Left lung (tissue), 10 donors: ENCODE data around the gene TSPEAR. TPM values are rescaled to one million over a fixed set of nuclear protein-coding genes. Genes with fewer than 3 reads are reported as not detected.
A peak's percentile ranks its signal among the peaks of the same experiment; 100 is the strongest.

ENCODE experiments used
- ATAC-seq: fragments of 200-7000 bp; cut with Tn5 transposase; one replicate; pipeline ENCODE4 v1.9.1; 2020; ENCODE audit warnings: moderate library complexity
- DNase-seq, 4 donors: peaks; one replicate each; pipeline ENCODE4 v3.0.0-alpha.2; 2013 to 2020
- H3K27ac ChIP-seq, 2 donors: fragments of 200-600 bp; sonication (generic) in 1 of 2; one replicate each; pipeline versions ENCODE4 v1.5.0 to v1.8.0; 2020 to 2021
- H3K27me3 ChIP-seq, 2 donors: fragments of 200-600 bp; sonication (generic) in 1 of 2; one replicate each; pipeline versions ENCODE4 v1.5.0 to v1.8.0; 2020 to 2021
- H3K36me3 ChIP-seq, 2 donors: fragments of 200-600 bp; sonication (generic) in 1 of 2; one replicate each; pipeline versions ENCODE4 v1.5.0 to v1.8.0; 2020 to 2021
- H3K4me1 ChIP-seq, 2 donors: fragments of 200-600 bp; one replicate each; pipeline ENCODE4 v1.8.0; 2021
- H3K4me3 ChIP-seq, 2 donors: fragments of 200-600 bp; sonication (generic) in 1 of 2; one replicate each; pipeline versions ENCODE4 v1.5.0 to v1.8.0; 2020 to 2021; ENCODE audit warnings: mild to moderate bottlenecking in 1 of 2
- H3K9me3 ChIP-seq, 2 donors: fragments of 200-600 bp; sonication (generic) in 1 of 2; one replicate each; pipeline versions ENCODE4 v1.5.0 to v1.8.0; 2020 to 2021
- CTCF ChIP-seq, 2 donors: fragments of 200-600 bp; sonication (generic) in 1 of 2; IDR thresholded peaks; one replicate each; pipeline versions ENCODE4 v1.5.0 to v1.8.0; 2021; ENCODE audit warnings: antibody characterized with exemption in 2 of 2
- intact Hi-C, 2 donors: fragments of 100-400 bp; cut with DNase I; formaldehyde crosslinking; loops; one replicate each; pipeline versions ENCODE4 v1.11.2 to v1.14.2; 2022
- polyA plus RNA-seq, 6 donors: library from polyadenylated mRNA; unstranded; fragments of 120-200 nt; gene quantifications; one replicate each; pipeline ENCODE4 v1.2.1, GENCODE V29; 2013; ENCODE audit not compliant: insufficient read length in 6 of 6
- total RNA-seq, 2 donors: library from RNA; stranded (reverse); fragmentation: NEBNext Ultra II Directional; extraction: Animal tissue kit (Norgen Biotek cat#: 25700); gene quantifications; one replicate each; pipeline ENCODE4 v1.2.1, GENCODE V29; 2021
- donor health status: DM: no; HTN: yes; CAD: no.
- donor health status: DM: no; HTN: no; CAD: no.

TSPEAR gene
- total and polyA plus RNA-seq, 8 donors, result 0.10 to 4.7 (median 3.3) TPM

GRCh38 chr21:44568667-44569556 is 142.5 kb downstream of the TSPEAR start:
- no peak for TF ChIP-seq CTCF (IDR thresholded peaks at IDR 0.05)
- intact Hi-C loops, result no loop called here
- ATAC-seq, result no peak

GRCh38 chr21:44568261-44568660 is 143.1 kb downstream of the TSPEAR start:
- Histone ChIP-seq H3K9me3 (no peaks in the 10 kb centered on the region), H3K4me3 (no peak overlapping the region), H3K27me3 (peaks cover 0 to 22% of the 10 kb centered on the region in 2 donors), H3K27ac (no peak overlapping the region), H3K36me3 (no peaks in the 10 kb centered on the region), H3K4me1 (no peaks in the 10 kb centered on the region)
- intact Hi-C loops, result no loop called here
- no peak for ATAC-seq
- no peak for TF ChIP-seq CTCF (IDR thresholded peaks at IDR 0.05)
- peak in 1 of 4 donors; percentile 70 for DNase-seq

More at GRCh38 chr21:44568667-44569556, 142.5 kb downstream of the TSPEAR start:
- no peak overlapping the region for H3K27ac ChIP-seq
- peak in 1 of 4 donors; percentile 47 for DNase-seq
- no peaks in the 10 kb centered on the region for H3K4me1 ChIP-seq
- H3K4me3 ChIP-seq, result no peak overlapping the region
- no peaks in the 10 kb centered on the region for H3K36me3 ChIP-seq
- no peaks in the 10 kb centered on the region for H3K9me3 ChIP-seq
- H3K27me3 ChIP-seq, result peaks cover 0 to 26% of the 10 kb centered on the region in 2 donors

GRCh38 chr21:44567481-44568171 is 143.7 kb downstream of the TSPEAR start:
- Histone ChIP-seq H3K27me3 (peaks cover 0 to 19% of the 10 kb centered on the region in 2 donors), H3K36me3 (no peaks in the 10 kb centered on the region), H3K27ac (no peak overlapping the region), H3K4me1 (no peaks in the 10 kb centered on the region), H3K4me3 (no peak overlapping the region), H3K9me3 (no peaks in the 10 kb centered on the region)
- intact Hi-C loops, result no loop called here
- peak in 1 of 4 donors; percentile 39 for DNase-seq
- no peak for TF ChIP-seq CTCF (IDR thresholded peaks at IDR 0.05)
- ATAC-seq, result no peak

- H3K27ac ChIP-seq, result no peak overlapping the region
- no peaks in the 10 kb centered on the region for H3K36me3 ChIP-seq
- no peak for TF ChIP-seq CTCF (IDR thresholded peaks at IDR 0.05)
- DNase-seq, result no peak
- no peak for ATAC-seq
- H3K4me1 ChIP-seq, result no peaks in the 10 kb centered on the region
- peaks cover 0 to 7% of the 10 kb centered on the region in 2 donors for H3K9me3 ChIP-seq
- H3K4me3 ChIP-seq, result no peak overlapping the region
- peaks cover 0 to 19% of the 10 kb centered on the region in 2 donors for H3K27me3 ChIP-seq
- intact Hi-C loops, result no loop called here
These were observed 145.0 kb downstream of the TSPEAR start for GRCh38 chr21:44566403-44566802.
